ENCODE measurements around the gene RTP5. TPM values are rescaled to one million over a fixed set of nuclear protein-coding genes. Genes with fewer than 3 reads are reported as not detected.

Gene RTP5
- total and polyA plus RNA-seq, 2 experiments from 2014 or later: not detected

GRCh38 chr2:241887806-241888522, 18.4 kb downstream of the RTP5 start:
- H3K9me2 ChIP-seq (replicated peaks; ENCODE audit: insufficient read depth): no peaks in the 10 kb centered on the region
- H3K27me3 ChIP-seq: no peaks in the 10 kb centered on the region
- H3K36me3 ChIP-seq (replicated peaks; ENCODE audit: insufficient read depth, low read depth): no peaks in the 10 kb centered on the region
- 94% methylated on average over 16 of the region's 24 CpGs for WGBS (ENCODE audit: low lambda C conversion rate, missing lambda C conversion rate)
- TF ChIP-seq EZH2 (IDR thresholded peaks at IDR 0.05; ENCODE audit: borderline replicate concordance): no peak
- TF ChIP-seq EZH2phosphoT487 (IDR thresholded peaks at IDR 0.05; ENCODE audit: low read depth, severe bottlenecking, unreplicated experiment): no peak
- TF ChIP-seq CTCF (IDR thresholded peaks at IDR 0.05; ENCODE audit: poor library complexity): no peak
- H4K20me1 ChIP-seq (ENCODE audit: insufficient read depth, poor library complexity, severe bottlenecking): no peaks in the 10 kb centered on the region
- no peak overlapping the region for H3K27ac ChIP-seq
- no peak overlapping the region for H3K4me3 ChIP-seq
- H2AFZ ChIP-seq: no peak overlapping the region
- H3K4me1 ChIP-seq (ENCODE audit: insufficient read depth): peaks cover 23% of the 10 kb centered on the region
- no peaks in the 10 kb centered on the region for H3K79me2 ChIP-seq
- no peak for DNase-seq (ENCODE audit: low spot score)
- no peak overlapping the region for H3K4me2 ChIP-seq
- H3K9me3 ChIP-seq (ENCODE audit: low read depth): no peaks in the 10 kb centered on the region

- Histone ChIP-seq H3K9me3 (ENCODE audit: low read depth) (no peaks in the 10 kb centered on the region), H3K27me3 (no peaks in the 10 kb centered on the region), H3K79me2 (no peaks in the 10 kb centered on the region), H3K27ac (no peak overlapping the region), H3K4me3 (no peak overlapping the region), H2AFZ (no peak overlapping the region), H3K4me1 (ENCODE audit: insufficient read depth) (peaks cover 23% of the 10 kb centered on the region), H3K9me2 (replicated peaks; ENCODE audit: insufficient read depth) (no peaks in the 10 kb centered on the region), H3K4me2 (no peak overlapping the region), H3K36me3 (replicated peaks; ENCODE audit: insufficient read depth, low read depth) (no peaks in the 10 kb centered on the region), H4K20me1 (ENCODE audit: insufficient read depth, poor library complexity, severe bottlenecking) (no peaks in the 10 kb centered on the region)
- TF ChIP-seq EZH2phosphoT487 (IDR thresholded peaks at IDR 0.05; ENCODE audit: low read depth, severe bottlenecking, unreplicated experiment) (no peak), CTCF (IDR thresholded peaks at IDR 0.05; ENCODE audit: poor library complexity) (no peak), EZH2 (IDR thresholded peaks at IDR 0.05; ENCODE audit: borderline replicate concordance) (no peak)
- 66% methylated on average over 4 of the region's 6 CpGs for WGBS (ENCODE audit: low lambda C conversion rate, missing lambda C conversion rate)
- DNase-seq (ENCODE audit: low spot score): no peak
These were observed 19.1 kb downstream of the RTP5 start for GRCh38 chr2:241888641-241889040.

GRCh38 chr2:241890524-241891235, 21.2 kb downstream of the RTP5 start:
- Histone ChIP-seq H3K27ac (no peak overlapping the region), H3K9me2 (replicated peaks; ENCODE audit: insufficient read depth) (no peaks in the 10 kb centered on the region), H3K36me3 (replicated peaks; ENCODE audit: insufficient read depth, low read depth) (no peaks in the 10 kb centered on the region), H4K20me1 (ENCODE audit: insufficient read depth, poor library complexity, severe bottlenecking) (no peaks in the 10 kb centered on the region), H2AFZ (no peak overlapping the region), H3K4me3 (no peak overlapping the region), H3K4me1 (ENCODE audit: insufficient read depth) (peaks cover 15% of the 10 kb centered on the region), H3K79me2 (no peaks in the 10 kb centered on the region), H3K27me3 (no peaks in the 10 kb centered on the region), H3K9me3 (ENCODE audit: low read depth) (no peaks in the 10 kb centered on the region), H3K4me2 (no peak overlapping the region)
- DNase-seq (ENCODE audit: low spot score): no peak
- no peak for TF ChIP-seq EZH2phosphoT487 (IDR thresholded peaks at IDR 0.05; ENCODE audit: low read depth, severe bottlenecking, unreplicated experiment)
- TF ChIP-seq CTCF (IDR thresholded peaks at IDR 0.05; ENCODE audit: poor library complexity): no peak
- TF ChIP-seq EZH2 (IDR thresholded peaks at IDR 0.05; ENCODE audit: borderline replicate concordance): no peak
- WGBS (ENCODE audit: low lambda C conversion rate, missing lambda C conversion rate): 91% methylated on average over 29 of the region's 29 CpGs
